Measurements from ENCODE around the gene COQ8A.

Gene COQ8A

DNA sequence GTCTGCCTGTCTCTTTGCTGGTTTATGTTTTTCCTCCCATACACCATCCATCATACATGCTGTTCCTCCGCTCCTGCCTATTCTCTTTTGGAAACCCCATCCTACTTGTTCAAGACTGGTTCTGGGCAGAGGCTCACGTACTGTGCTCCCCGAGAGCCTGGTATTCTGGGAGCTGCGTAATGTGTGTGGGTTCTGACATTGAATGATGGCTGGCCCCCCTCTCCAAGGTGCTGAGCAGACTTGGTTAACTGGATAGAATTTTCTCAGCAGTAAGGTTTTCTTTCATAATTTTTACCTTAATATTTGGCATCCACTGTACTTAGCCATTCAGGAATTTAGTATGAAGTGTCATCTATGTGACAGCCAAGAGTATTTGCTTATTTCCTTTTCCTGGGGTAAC lies 26.6 kb downstream of the COQ8A start:
- Mint-ChIP-seq H3K36me3 (peaks cover 16% of the 10 kb centered on the region), H3K27me3 (no peaks in the 10 kb centered on the region), H3K27ac (no peak overlapping the region), H3K9me3 (ENCODE audit: low read depth) (peaks cover 2% of the 10 kb centered on the region), H3K4me3 (no peak overlapping the region), H3K4me1 (ENCODE audit: low read depth) (peaks cover 5% of the 10 kb centered on the region)

DNA sequence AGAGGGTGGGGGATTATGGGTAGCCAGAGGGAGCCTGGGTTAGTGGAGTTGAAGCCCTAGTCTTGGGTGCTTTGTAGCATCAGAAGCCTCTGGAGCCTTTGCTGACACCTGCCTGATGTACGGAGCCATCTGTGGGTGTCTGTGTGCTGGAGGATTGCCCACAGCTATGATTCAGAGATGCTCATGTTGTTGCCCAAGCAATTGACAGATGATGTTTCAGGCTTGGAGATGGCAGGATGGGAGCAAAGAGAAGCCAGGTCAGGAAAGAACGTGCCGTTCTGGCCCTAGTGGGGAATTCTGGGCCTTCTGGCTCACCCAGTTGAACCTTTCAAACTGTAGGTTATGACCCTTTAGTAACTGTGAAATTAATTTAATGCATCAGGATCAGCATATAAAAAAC lies 27.6 kb downstream of the COQ8A start:
- Mint-ChIP-seq H3K27me3 (no peaks in the 10 kb centered on the region), H3K36me3 (peaks cover 20% of the 10 kb centered on the region), H3K4me3 (no peak overlapping the region), H3K4me1 (ENCODE audit: low read depth) (peaks cover 8% of the 10 kb centered on the region), H3K9me3 (ENCODE audit: low read depth) (peaks cover 6% of the 10 kb centered on the region), H3K27ac (no peak overlapping the region)

DNA sequence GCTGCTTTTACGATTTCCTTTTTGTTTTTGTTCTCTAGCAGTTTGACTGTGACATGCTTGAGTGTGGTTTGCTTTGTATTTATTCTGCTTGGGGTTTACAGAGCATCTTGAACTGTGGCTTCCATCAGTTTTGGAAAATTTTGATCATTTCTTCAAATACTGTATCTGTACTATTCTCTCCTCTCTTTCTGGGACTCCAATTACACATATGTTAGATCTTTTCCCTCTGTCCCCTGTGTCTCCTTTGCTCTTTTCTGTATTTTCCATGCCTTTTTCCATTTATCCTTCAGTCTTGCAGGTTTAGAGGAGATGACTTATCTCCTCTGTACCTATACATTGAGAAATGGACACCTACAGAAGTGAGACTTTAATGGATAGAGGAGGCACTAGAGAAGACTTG lies 31.7 kb downstream of the COQ8A start:
- no peak overlapping the region for H3K27ac Mint-ChIP-seq
- peaks cover 8% of the 10 kb centered on the region for H3K4me1 Mint-ChIP-seq (ENCODE audit: low read depth)
- peaks cover 20% of the 10 kb centered on the region for H3K36me3 Mint-ChIP-seq
- no peak overlapping the region for H3K4me3 Mint-ChIP-seq
- peaks cover 6% of the 10 kb centered on the region for H3K9me3 Mint-ChIP-seq (ENCODE audit: low read depth)
- no peaks in the 10 kb centered on the region for H3K27me3 Mint-ChIP-seq

DNA sequence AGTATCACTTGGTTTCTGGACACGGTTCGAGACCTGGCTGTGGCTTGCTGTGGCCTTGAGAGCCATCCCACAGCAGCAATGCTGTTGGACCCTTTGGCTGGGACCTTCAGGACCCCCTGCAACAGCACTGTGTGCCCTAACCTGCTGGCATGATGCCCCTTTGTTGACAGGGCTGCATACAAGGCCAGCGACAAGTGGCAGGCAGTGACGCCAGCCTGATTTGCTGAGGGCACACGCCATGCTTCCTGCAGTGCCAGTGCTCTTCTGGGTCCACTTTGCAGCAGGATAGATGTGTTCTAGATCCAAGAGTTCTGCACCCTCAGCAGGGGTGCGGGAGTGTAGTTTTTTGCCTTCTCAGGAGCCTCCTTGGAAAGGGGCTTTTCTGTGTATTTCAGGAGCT lies 32.8 kb downstream of the COQ8A start:
- Mint-ChIP-seq H3K4me1 (ENCODE audit: low read depth) (peaks cover 5% of the 10 kb centered on the region), H3K36me3 (peaks cover 18% of the 10 kb centered on the region), H3K9me3 (ENCODE audit: low read depth) (peaks cover 6% of the 10 kb centered on the region), H3K27ac (no peak overlapping the region), H3K27me3 (no peaks in the 10 kb centered on the region), H3K4me3 (no peak overlapping the region)

GRCh38 chr1:226973371-226973897 lies 33.3 kb downstream of the COQ8A start:
- Mint-ChIP-seq H3K27ac (peak overlapping the region; percentile 41), H3K36me3 (peaks cover 16% of the 10 kb centered on the region), H3K9me3 (ENCODE audit: low read depth) (peaks cover 6% of the 10 kb centered on the region), H3K4me1 (ENCODE audit: low read depth) (peaks cover 5% of the 10 kb centered on the region), H3K4me3 (no peak overlapping the region), H3K27me3 (no peaks in the 10 kb centered on the region)

GRCh38 chr1:226973898-226974543 lies 33.9 kb downstream of the COQ8A start:
- Mint-ChIP-seq H3K9me3 (ENCODE audit: low read depth) (peaks cover 6% of the 10 kb centered on the region), H3K36me3 (peaks cover 11% of the 10 kb centered on the region), H3K27me3 (no peaks in the 10 kb centered on the region), H3K4me1 (ENCODE audit: low read depth) (peaks cover 5% of the 10 kb centered on the region), H3K27ac (peak overlapping the region; percentile 41), H3K4me3 (no peak overlapping the region)

DNA sequence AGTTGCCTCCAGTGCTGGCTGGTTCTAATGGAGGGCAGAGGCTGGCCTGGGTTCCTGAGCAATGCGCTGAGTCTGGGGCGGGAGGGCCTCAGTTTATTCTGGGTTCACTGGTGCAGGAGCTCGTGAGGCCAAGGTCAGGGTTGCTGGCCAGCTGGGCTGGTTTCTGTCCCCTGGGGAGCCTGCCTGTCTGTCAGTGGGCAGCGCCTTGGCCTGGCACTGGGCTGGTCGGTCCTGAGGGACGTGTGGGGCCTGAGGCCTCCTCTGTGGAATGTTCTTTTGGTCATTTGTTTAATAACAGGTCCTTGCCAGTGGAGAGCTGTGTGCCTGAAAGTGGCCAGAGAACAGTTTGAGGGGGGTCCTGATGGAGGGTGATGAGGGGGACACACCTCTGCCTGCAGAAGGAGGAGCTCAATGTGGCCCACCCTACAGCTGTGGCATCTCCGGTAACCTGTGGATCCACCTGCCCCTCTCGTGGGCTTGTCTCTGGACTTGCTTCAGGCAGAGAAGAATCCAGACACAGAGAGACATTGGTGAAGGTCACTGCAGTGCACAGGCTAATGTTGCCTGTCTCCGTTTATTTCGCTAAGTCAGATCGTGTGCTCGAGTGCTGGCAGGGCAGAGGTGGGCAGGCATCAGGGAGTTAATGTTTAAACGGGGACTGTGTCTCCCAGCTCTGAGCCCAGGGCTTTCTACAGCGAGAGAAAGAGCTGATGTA lies 34.6 kb downstream of the COQ8A start:
- Mint-ChIP-seq H3K27me3 (no peaks in the 10 kb centered on the region), H3K4me1 (ENCODE audit: low read depth) (peaks cover 5% of the 10 kb centered on the region), H3K4me3 (no peak overlapping the region), H3K9me3 (ENCODE audit: low read depth) (peaks cover 6% of the 10 kb centered on the region), H3K27ac (peak overlapping the region; percentile 34), H3K36me3 (peaks cover 6% of the 10 kb centered on the region)

GRCh38 chr1:226975259-226976250 lies 35.5 kb downstream of the COQ8A start:
- H3K9me3 Mint-ChIP-seq (ENCODE audit: low read depth): peaks cover 6% of the 10 kb centered on the region
- H3K4me1 Mint-ChIP-seq (ENCODE audit: low read depth): peaks cover 5% of the 10 kb centered on the region
- peaks cover 6% of the 10 kb centered on the region for H3K36me3 Mint-ChIP-seq
- no peaks in the 10 kb centered on the region for H3K27me3 Mint-ChIP-seq
- no peak overlapping the region for H3K27ac Mint-ChIP-seq
- H3K4me3 Mint-ChIP-seq: no peak overlapping the region

GRCh38 chr1:226976276-226976977 lies 36.3 kb downstream of the COQ8A start:
- peaks cover 6% of the 10 kb centered on the region for H3K36me3 Mint-ChIP-seq

GRCh38 chr1:226976978-226977642 lies 37.0 kb downstream of the COQ8A start:
- H3K27me3 Mint-ChIP-seq: no peaks in the 10 kb centered on the region
- no peak overlapping the region for H3K4me3 Mint-ChIP-seq
- H3K36me3 Mint-ChIP-seq: no peaks in the 10 kb centered on the region
- H3K27ac Mint-ChIP-seq: no peak overlapping the region
- no peaks in the 10 kb centered on the region for H3K9me3 Mint-ChIP-seq (ENCODE audit: low read depth)
- no peaks in the 10 kb centered on the region for H3K4me1 Mint-ChIP-seq (ENCODE audit: low read depth)

More at GRCh38 chr1:226976276-226976977, 36.3 kb downstream of the COQ8A start:
- no peak overlapping the region for H3K27ac Mint-ChIP-seq
- H3K4me1 Mint-ChIP-seq (ENCODE audit: low read depth): peaks cover 5% of the 10 kb centered on the region
- peaks cover 6% of the 10 kb centered on the region for H3K9me3 Mint-ChIP-seq (ENCODE audit: low read depth)
- H3K4me3 Mint-ChIP-seq: no peak overlapping the region
- H3K27me3 Mint-ChIP-seq: no peaks in the 10 kb centered on the region

- Mint-ChIP-seq H3K9me3 (ENCODE audit: low read depth) (no peaks in the 10 kb centered on the region), H3K27ac (no peak overlapping the region), H3K36me3 (no peaks in the 10 kb centered on the region), H3K27me3 (no peaks in the 10 kb centered on the region), H3K4me3 (no peak overlapping the region), H3K4me1 (ENCODE audit: low read depth) (no peaks in the 10 kb centered on the region)
These were observed 37.7 kb downstream of the COQ8A start for GRCh38 chr1:226977643-226978431.

DNA sequence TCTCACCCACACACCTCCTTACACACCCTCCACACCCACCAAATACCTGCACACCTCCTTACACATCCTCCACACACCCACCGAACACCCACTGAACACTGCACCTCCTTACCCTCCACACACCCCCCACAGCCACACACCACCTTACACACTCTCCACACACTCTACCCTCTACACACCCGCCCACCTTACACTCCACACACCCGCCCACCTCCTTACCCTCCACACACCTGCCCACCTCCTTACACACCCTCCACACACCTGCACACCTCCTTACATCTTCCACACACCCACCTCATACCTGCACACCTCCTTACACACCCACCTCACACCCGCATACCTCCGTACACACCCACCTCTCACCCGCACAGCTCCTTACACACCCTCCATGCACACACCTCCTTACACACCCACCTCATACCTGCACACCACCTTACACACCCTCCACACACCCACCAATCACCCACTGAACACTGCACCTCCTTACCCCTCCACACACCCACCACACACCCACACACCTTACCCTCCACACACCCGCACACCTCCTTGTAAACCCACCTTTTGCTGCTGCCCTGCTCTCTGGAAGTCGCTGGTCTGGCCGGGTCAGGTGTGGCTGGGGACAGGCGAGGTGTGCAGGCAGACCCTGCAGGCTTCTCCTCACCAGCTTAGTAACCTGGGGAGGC lies 38.5 kb downstream of the COQ8A start:
- Mint-ChIP-seq H3K36me3 (no peaks in the 10 kb centered on the region), H3K4me3 (no peak overlapping the region), H3K27ac (no peak overlapping the region), H3K27me3 (no peaks in the 10 kb centered on the region), H3K9me3 (ENCODE audit: low read depth) (no peaks in the 10 kb centered on the region), H3K4me1 (ENCODE audit: low read depth) (no peaks in the 10 kb centered on the region)

GRCh38 chr1:226979115-226979516 lies 39.0 kb downstream of the COQ8A start:
- H3K27me3 Mint-ChIP-seq: no peaks in the 10 kb centered on the region
- no peaks in the 10 kb centered on the region for H3K9me3 Mint-ChIP-seq (ENCODE audit: low read depth)
- H3K27ac Mint-ChIP-seq: no peak overlapping the region
- H3K36me3 Mint-ChIP-seq: no peaks in the 10 kb centered on the region
- no peak overlapping the region for H3K4me3 Mint-ChIP-seq
- no peaks in the 10 kb centered on the region for H3K4me1 Mint-ChIP-seq (ENCODE audit: low read depth)
